Raji (cell line): ENCODE measurements around the gene CBFB.

Experiments used
- POLR2A ChIP-seq: IDR thresholded peaks from 2 replicates; pipeline ENCODE4 v1.6.1; 2011; ENCODE audit warnings: low read depth, low read length, control low read depth; ENCODE audit not compliant: insufficient read depth

The CBFB gene

GRCh38 chr16:67149276-67150046, 120.5 kb downstream of the CBFB start:
- no peak for TF ChIP-seq POLR2A

DNA sequence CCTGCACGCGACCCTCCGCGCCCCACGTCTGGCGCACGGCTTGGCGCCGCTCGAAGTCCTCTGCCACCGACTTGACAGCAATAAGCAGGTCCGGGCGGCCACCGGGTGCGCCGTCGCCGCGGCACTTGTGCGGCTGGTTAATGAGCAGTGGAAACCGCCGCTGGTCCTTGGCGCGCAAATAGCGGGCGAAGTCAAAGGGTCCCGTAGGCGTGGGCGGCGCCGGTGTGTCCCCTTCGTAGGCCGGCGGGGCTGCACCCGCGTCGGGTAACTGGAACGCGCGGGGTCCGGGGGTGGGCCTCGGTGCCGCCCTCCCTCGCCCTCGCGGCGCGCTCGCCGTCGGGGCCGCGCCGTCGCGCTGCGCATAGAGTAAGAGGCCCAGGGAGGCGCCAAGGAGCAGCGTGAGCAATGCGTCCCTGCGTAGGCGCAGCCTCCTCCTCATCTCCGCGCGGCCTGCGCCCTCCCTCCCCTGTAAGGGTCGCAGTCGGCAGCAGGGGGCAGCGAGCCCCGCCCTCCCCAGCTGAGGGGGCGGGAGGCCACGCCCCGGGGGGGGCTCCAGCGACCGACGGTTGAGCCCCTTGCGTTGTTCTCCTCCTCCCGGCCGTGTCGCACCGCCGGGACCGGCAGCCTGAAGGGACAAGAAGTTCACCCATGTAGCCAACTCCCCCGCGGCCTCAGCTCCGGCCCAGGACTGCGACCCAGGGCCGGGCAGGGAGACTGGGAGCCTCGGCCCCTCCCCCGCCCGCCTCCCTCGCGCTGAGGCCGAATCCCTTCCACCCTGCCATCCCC, 121.3 kb downstream of the CBFB start:
- TF ChIP-seq POLR2A, result no peak
